Measurements from ENCODE around the gene FBXO42. TPM values are rescaled to one million over a fixed set of nuclear protein-coding genes. Genes with fewer than 3 reads are reported as not detected.

Gene FBXO42
- total RNA-seq, 6 donors from 2014 or later, result 20.8 to 41.9 (median 24.0) TPM

DNA sequence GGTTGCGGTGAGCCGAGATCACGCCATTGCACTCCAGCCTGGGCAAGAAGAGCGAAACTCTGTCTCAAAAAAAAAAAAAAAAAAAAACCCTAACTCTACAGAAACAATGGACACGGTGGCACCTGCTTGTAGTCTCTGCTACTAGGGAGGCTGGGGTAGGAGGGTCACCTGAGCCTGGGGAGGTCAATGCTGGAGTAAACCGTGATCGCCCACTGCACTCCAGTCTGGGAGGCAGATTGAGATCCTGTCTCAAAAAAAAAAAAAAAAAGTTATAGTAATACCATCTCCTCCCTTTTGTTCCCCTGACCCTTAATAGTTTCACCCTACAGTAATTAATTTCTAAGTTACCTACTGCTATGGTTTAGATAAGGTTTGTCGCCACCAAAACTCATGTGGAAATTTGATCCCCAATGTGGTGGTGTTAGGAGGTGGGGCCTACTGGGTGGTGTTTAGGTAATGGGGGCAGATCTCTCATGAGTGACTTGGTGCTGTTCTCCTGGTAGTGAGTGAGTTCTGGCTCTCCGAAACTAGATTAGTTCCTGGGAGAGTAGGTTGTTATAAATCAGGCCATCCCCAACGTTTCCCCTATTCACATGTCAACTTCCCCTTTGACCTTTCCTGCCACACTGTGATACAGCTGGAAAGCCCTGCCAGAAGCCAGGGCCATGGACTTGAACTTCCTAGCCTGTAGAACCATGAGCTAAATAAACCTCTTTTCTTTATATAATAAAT is 9.8 kb downstream of the FBXO42 start:
- DNase-seq, result no peak
- Histone ChIP-seq H3K4me1 (no peaks in the 10 kb centered on the region), H3K27me3 (no peaks in the 10 kb centered on the region), H3K4me3 (no peak overlapping the region), H3K36me3 (peaks cover 0 to 4% (median 0%) of the 10 kb centered on the region in 4 donors), H3K9me3 (no peaks in the 10 kb centered on the region), H3K27ac (no peak overlapping the region)
- WGBS, 2 donors, result 87 to 88% methylated on average over 10 of the region's 10 CpGs
- no peak for ATAC-seq (ENCODE audit: low FRiP score in 2 of 2)
- TF ChIP-seq POLR2A (IDR thresholded peaks at IDR 0.05) (no peak), POLR2AphosphoS5 (IDR thresholded peaks at IDR 0.05) (no peak), EP300 (IDR thresholded peaks at IDR 0.05) (no peak)
- TF ChIP-seq, protein P1, sequence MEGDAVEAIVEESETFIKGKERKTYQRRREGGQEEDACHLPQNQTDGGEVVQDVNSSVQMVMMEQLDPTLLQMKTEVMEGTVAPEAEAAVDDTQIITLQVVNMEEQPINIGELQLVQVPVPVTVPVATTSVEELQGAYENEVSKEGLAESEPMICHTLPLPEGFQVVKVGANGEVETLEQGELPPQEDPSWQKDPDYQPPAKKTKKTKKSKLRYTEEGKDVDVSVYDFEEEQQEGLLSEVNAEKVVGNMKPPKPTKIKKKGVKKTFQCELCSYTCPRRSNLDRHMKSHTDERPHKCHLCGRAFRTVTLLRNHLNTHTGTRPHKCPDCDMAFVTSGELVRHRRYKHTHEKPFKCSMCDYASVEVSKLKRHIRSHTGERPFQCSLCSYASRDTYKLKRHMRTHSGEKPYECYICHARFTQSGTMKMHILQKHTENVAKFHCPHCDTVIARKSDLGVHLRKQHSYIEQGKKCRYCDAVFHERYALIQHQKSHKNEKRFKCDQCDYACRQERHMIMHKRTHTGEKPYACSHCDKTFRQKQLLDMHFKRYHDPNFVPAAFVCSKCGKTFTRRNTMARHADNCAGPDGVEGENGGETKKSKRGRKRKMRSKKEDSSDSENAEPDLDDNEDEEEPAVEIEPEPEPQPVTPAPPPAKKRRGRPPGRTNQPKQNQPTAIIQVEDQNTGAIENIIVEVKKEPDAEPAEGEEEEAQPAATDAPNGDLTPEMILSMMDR (IDR thresholded peaks at IDR 0.05), result no peak

DNA sequence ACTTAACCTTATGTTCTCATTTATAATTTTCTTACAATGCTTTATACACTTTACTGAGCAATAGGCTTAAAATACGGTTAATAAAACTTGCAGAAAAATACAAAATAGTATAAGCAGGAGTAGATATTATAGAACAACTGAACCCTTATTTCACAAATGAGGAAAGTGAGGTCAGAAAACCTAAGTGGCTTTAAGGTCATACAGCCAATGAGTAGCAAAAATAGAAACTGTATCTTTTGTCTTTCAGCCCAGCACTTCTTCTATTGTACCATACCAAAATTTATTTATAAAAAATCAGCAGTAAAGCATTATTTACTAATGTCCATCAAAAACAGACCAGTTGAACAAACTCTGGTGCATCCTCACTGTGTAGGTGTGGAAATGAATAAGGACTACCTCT is 11.6 kb downstream of the FBXO42 start:
- TF ChIP-seq POLR2AphosphoS5 (IDR thresholded peaks at IDR 0.05), result no peak
- H3K4me1 ChIP-seq, result peaks cover 0 to 4% (median 0%) of the 10 kb centered on the region in 4 donors
- ATAC-seq (ENCODE audit: low FRiP score in 2 of 2) (no peak), DNase-seq (no peak)
- H3K27me3 ChIP-seq, result no peaks in the 10 kb centered on the region
- H3K4me3 ChIP-seq, result no peak overlapping the region
- H3K27ac ChIP-seq, result no peak overlapping the region
- 98 to 100% methylated on average over 1 of the region's 1 CpG for WGBS, 2 donors
- no peaks in the 10 kb centered on the region for H3K9me3 ChIP-seq
- peaks cover 0 to 4% (median 0%) of the 10 kb centered on the region in 4 donors for H3K36me3 ChIP-seq

DNA sequence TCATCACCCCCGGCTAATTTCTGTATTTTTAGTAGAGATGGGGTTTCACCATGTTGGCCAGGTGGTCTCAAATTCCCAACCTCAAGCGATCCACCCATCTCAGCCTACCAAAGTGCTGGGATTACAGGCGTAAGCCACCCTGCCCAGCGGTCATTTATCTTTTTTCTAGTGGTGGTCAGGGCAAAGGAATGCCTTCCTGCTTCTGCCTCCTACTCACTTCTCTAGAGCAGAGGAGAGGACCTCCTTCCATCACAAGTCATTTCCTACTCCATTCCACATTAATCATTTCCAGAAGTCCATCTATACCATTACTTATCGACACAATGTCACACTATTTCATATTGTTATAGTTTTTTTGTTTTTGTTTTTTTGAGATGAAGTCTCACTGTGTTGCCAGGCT is 13.3 kb downstream of the FBXO42 start:
- 94% methylated on average over 5 of the region's 5 CpGs for WGBS, 2 donors
- TF ChIP-seq, protein P1 (IDR thresholded peaks at IDR 0.05), result no peak
- TF ChIP-seq POLR2AphosphoS5 (IDR thresholded peaks at IDR 0.05), result no peak
- TF ChIP-seq POLR2A (IDR thresholded peaks at IDR 0.05), result no peak
- no peak for TF ChIP-seq EP300 (IDR thresholded peaks at IDR 0.05)
- Histone ChIP-seq H3K4me1 (peaks cover 0 to 11% (median 2%) of the 10 kb centered on the region in 4 donors), H3K36me3 (peaks cover 0 to 4% (median 0%) of the 10 kb centered on the region in 4 donors), H3K4me3 (no peak overlapping the region), H3K9me3 (no peaks in the 10 kb centered on the region), H3K27me3 (no peaks in the 10 kb centered on the region), H3K27ac (no peak overlapping the region)
- no peak for DNase-seq
- no peak for ATAC-seq (ENCODE audit: low FRiP score in 2 of 2)

DNA sequence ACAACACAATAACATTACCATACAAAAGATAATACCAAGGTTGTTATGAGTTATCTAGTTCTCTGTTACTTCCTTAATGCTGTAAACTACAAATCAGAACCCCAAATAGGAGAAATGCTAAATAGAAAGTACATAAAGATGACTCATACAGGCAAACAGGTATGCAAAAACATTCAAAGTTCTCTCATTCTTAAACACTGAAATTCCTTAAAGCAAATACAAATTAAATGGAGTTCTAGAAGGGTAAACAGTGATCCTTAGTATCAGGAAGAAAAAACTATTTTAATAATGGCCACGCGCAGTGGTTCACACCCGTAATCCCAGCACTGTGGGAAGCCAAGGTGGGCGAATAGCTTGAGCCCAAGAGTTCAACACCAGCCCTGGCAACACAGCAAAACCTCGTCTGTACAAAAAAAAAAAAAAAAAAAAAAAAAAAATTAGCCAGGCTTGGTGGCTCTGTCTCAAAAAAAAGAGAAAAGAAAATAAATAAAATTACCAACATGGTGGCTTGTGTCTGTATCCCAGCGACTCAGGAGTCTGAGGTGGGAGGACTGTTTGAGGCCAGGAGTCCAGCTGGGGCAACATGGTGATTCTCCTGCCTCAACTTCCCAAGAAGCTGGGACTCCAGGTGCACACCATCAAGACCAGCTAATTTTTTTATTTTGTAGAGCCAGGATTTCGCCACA is 17.5 kb downstream of the FBXO42 start:
- DNase-seq, result no peak
- H3K36me3 ChIP-seq, result no peaks in the 10 kb centered on the region
- TF ChIP-seq POLR2A (IDR thresholded peaks at IDR 0.05), result no peak
- TF ChIP-seq, protein P1 (IDR thresholded peaks at IDR 0.05), result no peak
- TF ChIP-seq EP300 (IDR thresholded peaks at IDR 0.05), result no peak
- TF ChIP-seq POLR2AphosphoS5 (IDR thresholded peaks at IDR 0.05), result no peak
- 78 to 87% methylated on average over 6 to 7 of the region's 7 CpGs for WGBS, 2 donors
- H3K27me3 ChIP-seq, result no peaks in the 10 kb centered on the region
- peaks cover 0 to 14% (median 5%) of the 10 kb centered on the region in 4 donors for H3K4me1 ChIP-seq
- no peak for ATAC-seq (ENCODE audit: low FRiP score in 2 of 2)
- no peak overlapping the region for H3K4me3 ChIP-seq
- H3K27ac ChIP-seq, result no peak overlapping the region
- no peaks in the 10 kb centered on the region for H3K9me3 ChIP-seq

DNA sequence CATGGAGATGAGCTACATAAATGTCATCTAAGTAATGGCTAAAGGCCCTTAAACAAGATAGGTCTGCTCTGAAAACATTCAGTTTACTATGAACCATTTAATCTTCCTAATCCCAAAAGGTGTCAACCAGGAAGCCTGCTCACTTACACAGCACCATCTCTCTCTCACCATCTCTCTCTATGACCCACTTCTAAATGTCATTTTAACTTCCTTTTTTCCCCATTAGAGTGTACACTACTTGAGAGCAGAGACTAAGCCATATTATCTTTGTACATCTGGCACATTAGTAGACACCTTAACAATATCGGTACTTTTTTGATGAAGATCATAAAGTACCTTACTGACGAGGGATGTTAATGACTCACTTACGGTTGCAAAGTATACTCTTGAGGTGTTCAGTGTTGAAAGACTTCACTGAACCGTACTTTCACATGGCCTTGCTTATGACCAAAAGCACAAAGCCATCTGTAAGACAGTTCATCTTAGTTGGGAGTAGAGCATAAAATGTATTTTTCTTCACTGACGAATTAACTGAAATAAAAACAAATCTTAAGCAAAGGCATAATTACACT is 25.4 kb downstream of the FBXO42 start:
- WGBS, 2 donors, result 62 to 76% methylated on average over 5 of the region's 5 CpGs
- Histone ChIP-seq H3K4me3 (no peak overlapping the region), H3K36me3 (no peaks in the 10 kb centered on the region), H3K27ac (no peak overlapping the region), H3K27me3 (no peaks in the 10 kb centered on the region), H3K4me1 (peaks cover 5 to 27% (median 14%) of the 10 kb centered on the region in 4 donors), H3K9me3 (no peaks in the 10 kb centered on the region)
- no peak for ATAC-seq (ENCODE audit: low FRiP score in 2 of 2)
- TF ChIP-seq, protein P1 (IDR thresholded peaks at IDR 0.05), result no peak
- TF ChIP-seq EP300 (IDR thresholded peaks at IDR 0.05), result no peak
- TF ChIP-seq POLR2A (IDR thresholded peaks at IDR 0.05), result no peak
- TF ChIP-seq POLR2AphosphoS5 (IDR thresholded peaks at IDR 0.05), result no peak
- no peak for DNase-seq

Measured in upper lobe of left lung (tissue), 6 donors.